B cell (primary cell): Measurements from ENCODE around the gene IL17RE. TPM values are rescaled to one million over a fixed set of nuclear protein-coding genes. Genes with fewer than 3 reads are reported as not detected.
"Not testable (repeated sequence)": the region's sequence is repeated elsewhere in the genome, so short reads cannot be mapped to it uniquely, and the experiment has no call there.

Source experiments
- ATAC-seq: fragments of 200-7000 bp; cut with Tn5 transposase; one replicate; pipeline ENCODE4 v1.10.0; 2021; ENCODE audit warnings: low read depth, mild to moderate bottlenecking, moderate number of reproducible peaks, moderate library complexity
- CTCF ChIA-PET: fragments of 350-600 bp; sonication (Branson Sonifier 250); formaldehyde crosslinking; loops from one replicate; lab custom pipeline; 2021; ENCODE audit warnings: antibody characterized with exemption, inconsistent platforms; lab: Charles Lee
- POLR2A ChIA-PET: fragments of 350-600 bp; sonication (Branson Sonifier 250); formaldehyde crosslinking; loops from one replicate; lab custom pipeline; 2021; ENCODE audit warnings: antibody characterized with exemption; lab: Charles Lee
- DNase-seq: peaks from one replicate; pipeline ENCODE4 v3.0.0; 2013
- H2AFZ ChIP-seq: 2 replicates; pipeline ENCODE4 v1.6.1; 2012; ENCODE audit warnings: mild to moderate bottlenecking, low read depth, low read length; ENCODE audit not compliant: insufficient read depth, poor library complexity, severe bottlenecking
- H3K27ac ChIP-seq, 2 donors: 1 replicate in 1 of 2; 2 replicates in 1 of 2; pipeline ENCODE4 v1.5.1; 2012 to 2013; ENCODE audit warnings: low read length in 2 of 2, mild to moderate bottlenecking in 2 of 2, moderate library complexity in 1 of 2
- H3K27me3 ChIP-seq, 4 experiments: fragments of 200-600 bp in 1 of 4; sonication (generic) in 1 of 4; replicated peaks in 1 of 4; 1 replicate in 2 of 4; 2 replicates in 2 of 4; pipeline versions ENCODE4 v1.6.1 to v1.7.0; 2013 to 2016; ENCODE audit warnings: low read length in 3 of 4, mild to moderate bottlenecking in 2 of 4, mixed read lengths in 1 of 4, moderate library complexity in 1 of 4; ENCODE audit not compliant: insufficient read depth in 4 of 4, control insufficient read depth in 3 of 4; ENCODE audit errors: control extremely low read depth in 1 of 4
- H3K36me3 ChIP-seq, 2 experiments: replicated peaks in 1 of 2; 1 replicate in 1 of 2; 2 replicates in 1 of 2; pipeline versions ENCODE4 v1.6.1 to v1.7.1; 2013; ENCODE audit warnings: low read length in 1 of 2; ENCODE audit not compliant: insufficient read depth in 2 of 2, control insufficient read depth in 1 of 2; ENCODE audit errors: control extremely low read depth in 1 of 2, extremely low read depth in 1 of 2
- H3K4me1 ChIP-seq, 2 donors: fragments of 200-600 bp in 1 of 2; sonication (generic) in 1 of 2; 1 replicate in 1 of 2; 2 replicates in 1 of 2; pipeline versions ENCODE4 v1.5.1 to v1.6.1; 2013 to 2017; ENCODE audit warnings: low read length in 2 of 2; ENCODE audit not compliant: control insufficient read depth in 2 of 2, insufficient read depth in 2 of 2
- H3K4me2 ChIP-seq: replicated peaks from 2 replicates; pipeline ENCODE3; 2012; ENCODE audit warnings: mild to moderate bottlenecking, low read depth, low read length; ENCODE audit not compliant: poor library complexity, severe bottlenecking
- H3K4me3 ChIP-seq, 5 experiments: fragments of 200-600 bp in 1 of 5; sonication (generic) in 1 of 5; 1 replicate in 3 of 5; 2 replicates in 2 of 5; pipeline versions ENCODE4 v1.5.1 to v1.7.0; 2011 to 2016; ENCODE audit warnings: low read length in 4 of 5, mild to moderate bottlenecking in 4 of 5, low read depth in 2 of 5, control low read depth in 1 of 5, moderate library complexity in 1 of 5; ENCODE audit not compliant: insufficient read depth in 1 of 5; ENCODE audit errors: control extremely low read depth in 1 of 5, extremely low read depth in 1 of 5
- H3K79me2 ChIP-seq: fragments of 200-600 bp; sonication (generic); one replicate; pipeline ENCODE4 v1.6.0; 2016; ENCODE audit warnings: low read length; ENCODE audit not compliant: control insufficient read depth, insufficient read depth
- H3K9ac ChIP-seq: fragments of 200-600 bp; sonication (generic); 2 replicates; pipeline ENCODE4 v1.6.1; 2017; ENCODE audit warnings: mild to moderate bottlenecking, low read length, moderate library complexity
- H3K9me3 ChIP-seq, 3 donors: one replicate each; pipeline versions ENCODE4 v1.6.1 to v1.7.1; 2013; ENCODE audit warnings: low read length in 2 of 3; ENCODE audit not compliant: control insufficient read depth in 2 of 3, insufficient read depth in 1 of 3; ENCODE audit errors: control extremely low read depth in 1 of 3
- H4K20me1 ChIP-seq: 2 replicates; pipeline ENCODE4 v1.6.0; 2012; ENCODE audit warnings: mild to moderate bottlenecking, low read length; ENCODE audit not compliant: insufficient read depth, control insufficient read depth, poor library complexity, severe bottlenecking
- H3K27ac Mint-ChIP-seq: one replicate; pipeline ENCODE4 v1.8.0; 2021; ENCODE audit warnings: mixed read lengths
- H3K27me3 Mint-ChIP-seq: one replicate; pipeline ENCODE4 v1.8.0; 2021; ENCODE audit warnings: mixed read lengths
- H3K4me1 Mint-ChIP-seq: one replicate; pipeline ENCODE4 v1.8.0; 2021; ENCODE audit warnings: mixed read lengths
- H3K4me3 Mint-ChIP-seq: one replicate; pipeline ENCODE4 v1.8.0; 2021; ENCODE audit warnings: mixed read lengths
- H3K9me3 Mint-ChIP-seq: one replicate; pipeline ENCODE4 v1.8.0; 2022; ENCODE audit warnings: mixed read lengths; ENCODE audit not compliant: insufficient read depth
- CTCF ChIP-seq: fragments of 200-600 bp; IDR thresholded peaks from one replicate; pipeline ENCODE4 v1.8.0; 2022; ENCODE audit warnings: antibody characterized with exemption, mild to moderate bottlenecking
- EZH2 ChIP-seq: IDR thresholded peaks from 2 replicates; pipeline ENCODE4 v1.6.1; 2012; ENCODE audit warnings: borderline replicate concordance, low read depth, mild to moderate bottlenecking, moderate library complexity, low read length; ENCODE audit not compliant: insufficient read depth, poor library complexity, severe bottlenecking
- WGBS: methylation state at CpG from one replicate; pipeline ENCODE4 v1.1.5; 2013; ENCODE audit warnings: missing lambda C conversion rate; ENCODE audit not compliant: insufficient coverage; 5-methylcytosine and 5-hydroxymethylcytosine counted together
- intact Hi-C: fragments of 100-400 bp; cut with micrococcal nuclease; formaldehyde crosslinking; loops from one replicate; pipeline ENCODE4 v1.10.0; 2022
- polyA plus RNA-seq: library from polyadenylated mRNA; depleted of rRNA; stranded (reverse); fragments of >200 nt; gene quantifications from 2 replicates; pipeline ENCODE4 v1.2.3, GENCODE V29; 2012
- total RNA-seq, 2 donors: library from RNA; stranded (reverse); fragments of 120-200 nt in 1 of 2; gene quantifications; 1 replicate in 1 of 2; 2 replicates in 1 of 2; pipeline versions ENCODE4 v1.2.3 to v1.2.4, GENCODE V29; 2013 to 2022

The IL17RE gene
- total and polyA plus RNA-seq, 2 donors (not counting 1 experiment from before 2014, with no cell fraction given) = 0.37 TPM; not detected in 1

GRCh38 chr3:9891072-9891622 is 11.5 kb upstream of the IL17RE start:
- Histone ChIP-seq H3K4me2 (peak overlapping the region; percentile 75), H3K27me3 (no peaks in the 10 kb centered on the region), H3K9ac (peak overlapping the region; percentile 100), H3K9me3 (no peaks in the 10 kb centered on the region), H3K79me2 (peaks cover 46% of the 10 kb centered on the region), H3K4me1 (peaks cover 17 to 28% of the 10 kb centered on the region in 2 donors), H4K20me1 (no peaks in the 10 kb centered on the region), H3K27ac (peak overlapping the region; percentile 100), H3K4me3 (peak overlapping the region; percentile 81 to 99 (median 98)), H2AFZ (peak overlapping the region; percentile 83), H3K36me3 (peaks cover 3 to 16% of the 10 kb centered on the region in 2 experiments)
- 0% methylated on average over 5 of the region's 12 CpGs for WGBS
- DNase-seq (no peak), ATAC-seq (no peak)
- H3K9me3 Mint-ChIP-seq = no peaks in the 10 kb centered on the region
- POLR2A ChIA-PET = interaction anchor here (0.9 to 3.1 kb wide), 9 partner anchors 42 to 494 kb away, joined by 3 to 19 read pairs (median 4); partner anchors contain the start of genes ARPC4, BRPF1, CRELD1 and MTMR14
- CTCF ChIA-PET = interaction anchor here (1.6 to 2.9 kb wide), 3 partner anchors 21 to 164 kb away, joined by 4 to 15 read pairs (median 6); partner anchors contain the start of gene CRELD1
- peaks cover 41% of the 10 kb centered on the region for H3K4me1 Mint-ChIP-seq
- intact Hi-C loops = loop anchor here (1.0 to 5.0 kb wide), 3 partner anchors 55 to 430 kb away; partner anchors contain the start of genes SEC13 and TATDN2
- TF ChIP-seq CTCF = no peak
- no peak for TF ChIP-seq EZH2
- H3K27ac Mint-ChIP-seq = peak overlapping the region; percentile 99
- no peaks in the 10 kb centered on the region for H3K27me3 Mint-ChIP-seq
- H3K4me3 Mint-ChIP-seq = peak overlapping the region; percentile 99

- Mint-ChIP-seq H3K9me3 (no peaks in the 10 kb centered on the region), H3K27me3 (no peaks in the 10 kb centered on the region), H3K4me3 (peak overlapping the region; percentile 5), H3K27ac (peak overlapping the region; percentile 12), H3K4me1 (peaks cover 46% of the 10 kb centered on the region)
- no peak overlapping the region for H2AFZ ChIP-seq
- no peak overlapping the region for H3K4me3 ChIP-seq
- TF ChIP-seq CTCF (no peak), EZH2 (no peak)
- POLR2A ChIA-PET = no interaction called here
- no peaks in the 10 kb centered on the region for H4K20me1 ChIP-seq
- peaks cover 3 to 16% of the 10 kb centered on the region in 2 experiments for H3K36me3 ChIP-seq
- 89% methylated on average over 1 of the region's 1 CpG for WGBS
- DNase-seq = no peak
- no peaks in the 10 kb centered on the region for H3K9me3 ChIP-seq
- peaks cover 17 to 28% of the 10 kb centered on the region in 2 donors for H3K4me1 ChIP-seq
- no peak overlapping the region for H3K9ac ChIP-seq
- peak overlapping the region; percentile 21 to 73 for H3K27ac ChIP-seq
- CTCF ChIA-PET = interaction anchor here (0.9 kb wide), 1 partner anchor 845 kb away, joined by 3 read pairs; no protein-coding TSS in a partner anchor
- ATAC-seq = no peak
- intact Hi-C loops = loop anchor here (5.0 kb wide), 1 partner anchor 354 kb away; the partner anchor contains the start of gene TATDN2
- no peak overlapping the region for H3K4me2 ChIP-seq
- H3K79me2 ChIP-seq = peaks cover 69% of the 10 kb centered on the region
- H3K27me3 ChIP-seq = no peaks in the 10 kb centered on the region
Observed at GRCh38 chr3:9893739-9894138, 8.9 kb upstream of the IL17RE start.

GRCh38 chr3:9895715-9896114 is 6.9 kb upstream of the IL17RE start:
- H4K20me1 ChIP-seq, H3K4me3 ChIP-seq, H3K4me3 Mint-ChIP-seq, ATAC-seq, H3K4me2 ChIP-seq, H3K27ac Mint-ChIP-seq, H3K27me3 ChIP-seq, intact Hi-C loops, H3K9me3 ChIP-seq, POLR2A ChIA-PET, H3K9me3 Mint-ChIP-seq, H3K9ac ChIP-seq, H2AFZ ChIP-seq, H3K27me3 Mint-ChIP-seq, DNase-seq: not testable (repeated sequence)
- CTCF ChIA-PET = interaction anchor here (0.7 kb wide), 1 partner anchor 37 kb away, joined by 3 read pairs; no protein-coding TSS in a partner anchor
- H3K79me2 ChIP-seq = peaks cover 81% of the 10 kb centered on the region
- H3K36me3 ChIP-seq = peaks cover 3 to 16% of the 10 kb centered on the region in 2 experiments
- 100% methylated on average over 3 of the region's 3 CpGs for WGBS
- peaks cover 14 to 22% of the 10 kb centered on the region in 2 donors for H3K4me1 ChIP-seq
- H3K4me1 Mint-ChIP-seq = peaks cover 38% of the 10 kb centered on the region
- peak overlapping the region in 1 of 2 donors; percentile 42 for H3K27ac ChIP-seq
